HCT116 (cell line): ENCODE results near the gene IFITM10. TPM values are rescaled to one million over a fixed set of nuclear protein-coding genes. Genes with fewer than 3 reads are reported as not detected.

Experiments used
- ATAC-seq: fragments of 200-7000 bp; cut with Tn5 transposase; 2 replicates; pipeline ENCODE4 v1.9.1; 2020; ENCODE audit warnings: mild to moderate bottlenecking, moderate library complexity
- BruUV-seq: library from RNA; stranded (reverse); fragments of 400-500 nt; replicated peaks from 2 replicates; lab custom pipeline; 2021; lab: Mats Ljungman, UMichigan
- CTCF ChIA-PET: fragments of 300-600 bp; sonication (Branson Sonifier 250); formaldehyde crosslinking; loops from one replicate; lab custom pipeline; 2021; ENCODE audit warnings: antibody characterized with exemption; lab: Charles Lee
- POLR2A ChIA-PET: fragments of 300-600, 350-600 bp; sonication (Branson Sonifier 250); formaldehyde crosslinking; loops from one replicate; lab custom pipeline; 2021; ENCODE audit warnings: antibody characterized with exemption; lab: Charles Lee
- RAD21 ChIA-PET, 2 experiments: fragments of 300-600 bp; sonication (Branson Sonifier 250); formaldehyde crosslinking; loops; one replicate each; lab custom pipeline; 2023; ENCODE audit warnings: low total read pairs in 2 of 2; ENCODE audit not compliant: uncharacterized antibody in 2 of 2, unreplicated experiment in 2 of 2, low non-redundant PET in 1 of 2; lab: Charles Lee
- DNase-seq: peaks from one replicate; pipeline ENCODE4 v3.0.0-alpha.2; 2010; ENCODE audit warnings: low read depth, low spot score
- H2AFZ ChIP-seq: fragments of 200-600 bp; shearing (Covaris generic), sonication (generic); 2 replicates; pipeline ENCODE4 v1.6.1; 2017; ENCODE audit warnings: low read depth, mixed run types, mixed read lengths, antibody characterized with exemption, low read length; ENCODE audit not compliant: poor library complexity, severe bottlenecking
- H3K27ac ChIP-seq: 2 replicates; pipeline ENCODE4 v1.5.1; 2012; ENCODE audit warnings: low read depth, low read length
- H3K27me3 ChIP-seq: fragments of 200-600 bp; sonication (generic); 2 replicates; pipeline ENCODE4 v1.6.1; 2016; ENCODE audit warnings: mixed run types, low read length, mixed read lengths; ENCODE audit not compliant: insufficient read depth
- H3K36me3 ChIP-seq, 2 experiments: fragments of 200-500 bp in 1 of 2; fragments of 200-600 bp in 1 of 2; sonication (Bioruptor generic) in 1 of 2; sonication (generic) in 1 of 2; 2 replicates each; pipeline versions ENCODE4 v1.5.1 to v1.6.1; 2014 to 2016; ENCODE audit warnings: low read length in 2 of 2, inconsistent platforms in 1 of 2, mixed read lengths in 1 of 2, mixed run types in 1 of 2; ENCODE audit not compliant: insufficient read depth in 2 of 2, control insufficient read depth in 1 of 2
- H3K4me1 ChIP-seq, 2 experiments: fragments of 200-600 bp in 1 of 2; sonication (generic) in 1 of 2; 2 replicates each; pipeline versions ENCODE4 v1.5.1 to v1.6.1; 2012 to 2017; ENCODE audit warnings: low read length in 2 of 2, inconsistent platforms in 1 of 2, mild to moderate bottlenecking in 1 of 2, mixed read lengths in 1 of 2, mixed run types in 1 of 2, moderate library complexity in 1 of 2; ENCODE audit not compliant: insufficient read depth in 2 of 2, control insufficient read depth in 1 of 2
- H3K4me2 ChIP-seq: fragments of 200-600 bp; sonication (generic); 2 replicates; pipeline ENCODE4 v1.6.1; 2017; ENCODE audit warnings: mixed run types, low read length, mixed read lengths
- H3K4me3 ChIP-seq, 2 experiments: fragments of 200-600 bp in 1 of 2; sonication (generic) in 1 of 2; replicated peaks in 1 of 2; 2 replicates each; pipeline ENCODE4 v1.5.1; 2011 to 2016; ENCODE audit warnings: low read length in 2 of 2, control low read depth in 1 of 2, low read depth in 1 of 2, mild to moderate bottlenecking in 1 of 2, mixed read lengths in 1 of 2, mixed run types in 1 of 2
- H3K79me2 ChIP-seq: fragments of 200-600 bp; sonication (generic); 2 replicates; pipeline ENCODE4 v1.6.1; 2017; ENCODE audit warnings: mild to moderate bottlenecking, mixed run types, low read length, moderate library complexity, mixed read lengths; ENCODE audit not compliant: insufficient read depth
- H3K9ac ChIP-seq: fragments of 200-600 bp; sonication (generic); 2 replicates; pipeline ENCODE4 v1.6.1; 2016; ENCODE audit warnings: low read length, mixed read lengths
- H3K9me2 ChIP-seq: fragments of 200-600 bp; sonication (generic), shearing (Covaris generic); 2 replicates; pipeline ENCODE4 v1.6.1; 2017; ENCODE audit warnings: mixed run types, mild to moderate bottlenecking, moderate library complexity; ENCODE audit not compliant: insufficient read depth
- H3K9me3 ChIP-seq, 2 experiments: fragments of 200-500 bp in 1 of 2; fragments of 200-600 bp in 1 of 2; sonication (Bioruptor generic) in 1 of 2; sonication (generic) in 1 of 2; 2 replicates each; pipeline ENCODE4 v1.6.1; 2014 to 2017; ENCODE audit warnings: low read length in 2 of 2, mixed read lengths in 2 of 2, inconsistent platforms in 1 of 2, low read depth in 1 of 2, mild to moderate bottlenecking in 1 of 2, mixed run types in 1 of 2, moderate library complexity in 1 of 2; ENCODE audit not compliant: control insufficient read depth in 1 of 2, insufficient read depth in 1 of 2
- H4K20me1 ChIP-seq: fragments of 200-600 bp; sonication (generic), shearing (Covaris generic); 2 replicates; pipeline ENCODE4 v1.6.1; 2017; ENCODE audit warnings: mixed run types, mild to moderate bottlenecking, moderate library complexity; ENCODE audit not compliant: insufficient read depth
- CBX3 ChIP-seq: IDR thresholded peaks from 2 replicates; pipeline ENCODE4 v1.6.1; 2012; ENCODE audit warnings: low read depth
- CEBPB ChIP-seq: IDR thresholded peaks from 2 replicates; pipeline ENCODE4 v1.6.1; 2012; ENCODE audit warnings: low read depth
- EGR1 ChIP-seq: IDR thresholded peaks from 2 replicates; pipeline ENCODE4 v1.6.1; 2012; ENCODE audit warnings: low read depth
- EZH2phosphoT487 ChIP-seq: fragments of 200-600 bp; IDR thresholded peaks from 2 replicates; pipeline ENCODE4 v1.6.1; 2018; ENCODE audit warnings: antibody characterized with exemption, borderline replicate concordance
- JUND ChIP-seq: IDR thresholded peaks from 2 replicates; pipeline ENCODE4 v1.6.1; 2012
- POLR2A ChIP-seq: IDR thresholded peaks from 2 replicates; pipeline ENCODE4 v1.7.0; 2011; ENCODE audit warnings: borderline replicate concordance; ENCODE audit not compliant: insufficient read depth, insufficient read length; ENCODE audit errors: extremely low read depth
- POLR2AphosphoS5 ChIP-seq: IDR thresholded peaks from 2 replicates; pipeline ENCODE4 v1.6.1; 2011; ENCODE audit warnings: mild to moderate bottlenecking, low read depth, low read length, moderate library complexity
- RAD21 ChIP-seq: IDR thresholded peaks from 2 replicates; pipeline ENCODE4 v1.6.1; 2012; ENCODE audit warnings: low read depth, mild to moderate bottlenecking
- TCF7L2 ChIP-seq: IDR thresholded peaks from 2 replicates; pipeline ENCODE4 v1.7.0; 2011; ENCODE audit warnings: borderline replicate concordance, inconsistent platforms; ENCODE audit not compliant: insufficient read depth, insufficient read length; ENCODE audit errors: extremely low read depth
- intact Hi-C: fragments of 100-400 bp; cut with micrococcal nuclease; formaldehyde crosslinking; loops from 2 replicates; pipeline ENCODE4 v1.10.0; 2022
- total RNA-seq: library from RNA; stranded (reverse); gene quantifications from one replicate; pipeline ENCODE4 v1.2.1, GENCODE V29; 2021; ENCODE audit not compliant: unreplicated experiment
- TF ChIP-seq, protein P1 (sequence below): IDR thresholded peaks from 2 replicates; pipeline ENCODE4 v1.6.1; 2011; ENCODE audit warnings: mild to moderate bottlenecking, low read length, moderate library complexity; ENCODE audit not compliant: insufficient replicate concordance; ENCODE audit errors: extremely low read depth
- TF ChIP-seq, protein P2 (sequence below): IDR thresholded peaks from 2 replicates; pipeline ENCODE4 v1.6.1; 2012; ENCODE audit warnings: low read depth
- TF ChIP-seq, protein P3 (sequence below): IDR thresholded peaks from 2 replicates; pipeline ENCODE4 v1.6.1; 2012
- TF ChIP-seq, protein P4 (sequence below), 3 experiments: fragments of 200-600 bp in 1 of 3; sonication (generic) in 1 of 3; IDR thresholded peaks in 2 of 3; conservative IDR thresholded peaks in 1 of 3; 2 replicates each; pipeline ENCODE4 v1.5.1; 2012 to 2017; ENCODE audit warnings: low read depth in 2 of 3, low read length in 2 of 3, antibody characterized with exemption in 1 of 3, borderline replicate concordance in 1 of 3, control low read depth in 1 of 3, mild to moderate bottlenecking in 1 of 3, mixed read lengths in 1 of 3, mixed run types in 1 of 3, moderate library complexity in 1 of 3; ENCODE audit not compliant: insufficient read depth in 1 of 3

IFITM10 gene
- total RNA-seq, 1 experiment from 2014 or later, result 1.9 TPM

DNA sequence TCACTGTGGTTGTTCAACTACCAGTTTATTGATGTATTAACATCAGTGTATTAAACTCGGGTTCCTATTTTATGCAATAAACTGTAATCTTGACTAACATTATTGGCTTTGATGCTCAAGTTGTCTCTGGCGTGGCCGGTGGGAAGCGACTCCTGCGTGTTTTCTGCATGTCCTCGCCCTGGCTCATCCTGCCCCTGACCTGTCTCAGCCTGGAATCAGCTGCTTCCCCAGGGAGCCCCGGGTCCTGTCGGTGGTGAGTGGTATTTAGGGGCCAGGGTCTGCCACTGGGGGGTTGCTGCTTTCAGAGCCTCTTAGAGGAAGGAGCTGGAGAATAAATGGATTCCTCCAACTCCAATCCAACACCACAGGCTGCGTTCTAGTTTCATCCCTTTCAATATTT, 22.5 kb downstream of the IFITM10 start:
- intact Hi-C loops, result no loop called here
- Histone ChIP-seq H2AFZ (no peak overlapping the region), H4K20me1 (no peaks in the 10 kb centered on the region), H3K9me3 (no peaks in the 10 kb centered on the region), H3K4me1 (no peaks in the 10 kb centered on the region), H3K27me3 (peaks cover 29% of the 10 kb centered on the region), H3K4me3 (no peak overlapping the region), H3K4me2 (no peak overlapping the region), H3K79me2 (no peaks in the 10 kb centered on the region), H3K27ac (no peak overlapping the region), H3K36me3 (no peaks in the 10 kb centered on the region), H3K9me2 (no peaks in the 10 kb centered on the region), H3K9ac (no peak overlapping the region)
- ChIA-PET POLR2A (no interaction called here), RAD21 (no interaction called here), CTCF (no interaction called here)
- ATAC-seq (no peak), DNase-seq (no peak)
- no TSS peak for BruUV-seq
- TF ChIP-seq, protein P1, sequence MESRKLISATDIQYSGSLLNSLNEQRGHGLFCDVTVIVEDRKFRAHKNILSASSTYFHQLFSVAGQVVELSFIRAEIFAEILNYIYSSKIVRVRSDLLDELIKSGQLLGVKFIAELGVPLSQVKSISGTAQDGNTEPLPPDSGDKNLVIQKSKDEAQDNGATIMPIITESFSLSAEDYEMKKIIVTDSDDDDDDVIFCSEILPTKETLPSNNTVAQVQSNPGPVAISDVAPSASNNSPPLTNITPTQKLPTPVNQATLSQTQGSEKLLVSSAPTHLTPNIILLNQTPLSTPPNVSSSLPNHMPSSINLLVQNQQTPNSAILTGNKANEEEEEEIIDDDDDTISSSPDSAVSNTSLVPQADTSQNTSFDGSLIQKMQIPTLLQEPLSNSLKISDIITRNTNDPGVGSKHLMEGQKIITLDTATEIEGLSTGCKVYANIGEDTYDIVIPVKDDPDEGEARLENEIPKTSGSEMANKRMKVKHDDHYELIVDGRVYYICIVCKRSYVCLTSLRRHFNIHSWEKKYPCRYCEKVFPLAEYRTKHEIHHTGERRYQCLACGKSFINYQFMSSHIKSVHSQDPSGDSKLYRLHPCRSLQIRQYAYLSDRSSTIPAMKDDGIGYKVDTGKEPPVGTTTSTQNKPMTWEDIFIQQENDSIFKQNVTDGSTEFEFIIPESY, result no peak

DNA sequence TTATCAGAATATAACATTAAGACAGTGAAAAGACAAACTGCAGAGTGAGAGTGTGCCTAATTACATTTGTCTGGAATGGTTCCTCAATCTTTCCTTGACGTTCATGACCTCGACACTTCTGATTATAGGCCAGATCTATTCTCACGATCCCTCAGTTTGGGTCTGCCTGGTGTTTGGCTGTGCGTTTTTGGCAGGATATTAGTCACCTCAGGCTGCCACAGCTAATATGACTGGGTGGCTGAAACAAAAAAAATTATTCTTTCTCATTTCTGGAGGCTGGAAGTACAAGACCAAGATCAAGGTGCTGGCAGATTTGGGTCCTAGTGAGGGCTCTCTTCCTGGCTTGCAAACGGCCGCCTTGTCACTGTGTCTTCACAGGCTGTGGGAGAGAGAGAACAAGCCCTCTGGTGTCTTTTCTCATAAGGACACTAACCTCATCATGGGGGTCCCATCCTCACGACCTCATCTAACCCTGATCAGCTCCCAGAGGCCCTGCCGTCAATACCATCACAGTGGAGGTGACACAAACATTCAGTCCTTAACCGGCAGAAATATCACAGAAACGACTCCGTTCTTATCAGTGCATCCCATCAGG, 23.2 kb downstream of the IFITM10 start:
- no peak overlapping the region for H2AFZ ChIP-seq
- H3K27ac ChIP-seq, result no peak overlapping the region
- no peak for ATAC-seq
- intact Hi-C loops, result no loop called here
- H3K9me2 ChIP-seq, result no peaks in the 10 kb centered on the region
- H3K4me3 ChIP-seq, result no peak overlapping the region
- no peaks in the 10 kb centered on the region for H4K20me1 ChIP-seq
- no peak overlapping the region for H3K9ac ChIP-seq
- no peak overlapping the region for H3K4me2 ChIP-seq
- no peaks in the 10 kb centered on the region for H3K9me3 ChIP-seq
- CTCF ChIA-PET, result no interaction called here
- POLR2A ChIA-PET, result no interaction called here
- H3K27me3 ChIP-seq, result peaks cover 29% of the 10 kb centered on the region
- DNase-seq, result no peak
- no TSS peak for BruUV-seq
- no peaks in the 10 kb centered on the region for H3K79me2 ChIP-seq
- RAD21 ChIA-PET, result no interaction called here
- no peaks in the 10 kb centered on the region for H3K4me1 ChIP-seq
- H3K36me3 ChIP-seq, result no peaks in the 10 kb centered on the region
- TF ChIP-seq, protein P2, sequence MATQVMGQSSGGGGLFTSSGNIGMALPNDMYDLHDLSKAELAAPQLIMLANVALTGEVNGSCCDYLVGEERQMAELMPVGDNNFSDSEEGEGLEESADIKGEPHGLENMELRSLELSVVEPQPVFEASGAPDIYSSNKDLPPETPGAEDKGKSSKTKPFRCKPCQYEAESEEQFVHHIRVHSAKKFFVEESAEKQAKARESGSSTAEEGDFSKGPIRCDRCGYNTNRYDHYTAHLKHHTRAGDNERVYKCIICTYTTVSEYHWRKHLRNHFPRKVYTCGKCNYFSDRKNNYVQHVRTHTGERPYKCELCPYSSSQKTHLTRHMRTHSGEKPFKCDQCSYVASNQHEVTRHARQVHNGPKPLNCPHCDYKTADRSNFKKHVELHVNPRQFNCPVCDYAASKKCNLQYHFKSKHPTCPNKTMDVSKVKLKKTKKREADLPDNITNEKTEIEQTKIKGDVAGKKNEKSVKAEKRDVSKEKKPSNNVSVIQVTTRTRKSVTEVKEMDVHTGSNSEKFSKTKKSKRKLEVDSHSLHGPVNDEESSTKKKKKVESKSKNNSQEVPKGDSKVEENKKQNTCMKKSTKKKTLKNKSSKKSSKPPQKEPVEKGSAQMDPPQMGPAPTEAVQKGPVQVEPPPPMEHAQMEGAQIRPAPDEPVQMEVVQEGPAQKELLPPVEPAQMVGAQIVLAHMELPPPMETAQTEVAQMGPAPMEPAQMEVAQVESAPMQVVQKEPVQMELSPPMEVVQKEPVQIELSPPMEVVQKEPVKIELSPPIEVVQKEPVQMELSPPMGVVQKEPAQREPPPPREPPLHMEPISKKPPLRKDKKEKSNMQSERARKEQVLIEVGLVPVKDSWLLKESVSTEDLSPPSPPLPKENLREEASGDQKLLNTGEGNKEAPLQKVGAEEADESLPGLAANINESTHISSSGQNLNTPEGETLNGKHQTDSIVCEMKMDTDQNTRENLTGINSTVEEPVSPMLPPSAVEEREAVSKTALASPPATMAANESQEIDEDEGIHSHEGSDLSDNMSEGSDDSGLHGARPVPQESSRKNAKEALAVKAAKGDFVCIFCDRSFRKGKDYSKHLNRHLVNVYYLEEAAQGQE, result no peak
- TF ChIP-seq POLR2A, result no peak
- no peak for TF ChIP-seq CBX3
- TF ChIP-seq, protein P3, sequence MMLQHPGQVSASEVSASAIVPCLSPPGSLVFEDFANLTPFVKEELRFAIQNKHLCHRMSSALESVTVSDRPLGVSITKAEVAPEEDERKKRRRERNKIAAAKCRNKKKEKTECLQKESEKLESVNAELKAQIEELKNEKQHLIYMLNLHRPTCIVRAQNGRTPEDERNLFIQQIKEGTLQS, result no peak
- TF ChIP-seq, protein P4, sequence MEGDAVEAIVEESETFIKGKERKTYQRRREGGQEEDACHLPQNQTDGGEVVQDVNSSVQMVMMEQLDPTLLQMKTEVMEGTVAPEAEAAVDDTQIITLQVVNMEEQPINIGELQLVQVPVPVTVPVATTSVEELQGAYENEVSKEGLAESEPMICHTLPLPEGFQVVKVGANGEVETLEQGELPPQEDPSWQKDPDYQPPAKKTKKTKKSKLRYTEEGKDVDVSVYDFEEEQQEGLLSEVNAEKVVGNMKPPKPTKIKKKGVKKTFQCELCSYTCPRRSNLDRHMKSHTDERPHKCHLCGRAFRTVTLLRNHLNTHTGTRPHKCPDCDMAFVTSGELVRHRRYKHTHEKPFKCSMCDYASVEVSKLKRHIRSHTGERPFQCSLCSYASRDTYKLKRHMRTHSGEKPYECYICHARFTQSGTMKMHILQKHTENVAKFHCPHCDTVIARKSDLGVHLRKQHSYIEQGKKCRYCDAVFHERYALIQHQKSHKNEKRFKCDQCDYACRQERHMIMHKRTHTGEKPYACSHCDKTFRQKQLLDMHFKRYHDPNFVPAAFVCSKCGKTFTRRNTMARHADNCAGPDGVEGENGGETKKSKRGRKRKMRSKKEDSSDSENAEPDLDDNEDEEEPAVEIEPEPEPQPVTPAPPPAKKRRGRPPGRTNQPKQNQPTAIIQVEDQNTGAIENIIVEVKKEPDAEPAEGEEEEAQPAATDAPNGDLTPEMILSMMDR (IDR thresholded peaks at IDR 0.05 in 2 of 3, conservative IDR thresholded peaks at IDR 0.05 in 1 of 3; ENCODE audit: borderline replicate concordance in 1 of 3, insufficient read depth in 1 of 3, low read depth in 2 of 3, low read length in 2 of 3), result no peak
- TF ChIP-seq TCF7L2, result no peak
- TF ChIP-seq JUND, result no peak
- TF ChIP-seq EZH2phosphoT487, result no peak
- TF ChIP-seq RAD21, result no peak
- no peak for TF ChIP-seq EGR1
- no peak for TF ChIP-seq POLR2AphosphoS5
- TF ChIP-seq CEBPB, result no peak
